Esophagus squamous epithelium (tissue), 4 donors: ENCODE data around the gene ZAP70.

Experiments
- POLR2A ChIP-seq, 4 donors: fragments of 450-650 bp; IDR thresholded peaks; one replicate each; pipeline ENCODE4 v1.6.1; 2017; ENCODE audit warnings: antibody characterized with exemption in 4 of 4, mild to moderate bottlenecking in 4 of 4, moderate library complexity in 3 of 4
- TF ChIP-seq, protein P1 (sequence below), 6 experiments: fragments of 450-650 bp in 4 of 6; fragments of 200-600 bp in 2 of 6; sonication (generic) in 2 of 6; IDR thresholded peaks; one replicate each; pipeline ENCODE4 v1.5.1; 2016 to 2019; ENCODE audit warnings: antibody characterized with exemption in 6 of 6, mild to moderate bottlenecking in 4 of 6, moderate library complexity in 4 of 6

- TF ChIP-seq, protein P1, sequence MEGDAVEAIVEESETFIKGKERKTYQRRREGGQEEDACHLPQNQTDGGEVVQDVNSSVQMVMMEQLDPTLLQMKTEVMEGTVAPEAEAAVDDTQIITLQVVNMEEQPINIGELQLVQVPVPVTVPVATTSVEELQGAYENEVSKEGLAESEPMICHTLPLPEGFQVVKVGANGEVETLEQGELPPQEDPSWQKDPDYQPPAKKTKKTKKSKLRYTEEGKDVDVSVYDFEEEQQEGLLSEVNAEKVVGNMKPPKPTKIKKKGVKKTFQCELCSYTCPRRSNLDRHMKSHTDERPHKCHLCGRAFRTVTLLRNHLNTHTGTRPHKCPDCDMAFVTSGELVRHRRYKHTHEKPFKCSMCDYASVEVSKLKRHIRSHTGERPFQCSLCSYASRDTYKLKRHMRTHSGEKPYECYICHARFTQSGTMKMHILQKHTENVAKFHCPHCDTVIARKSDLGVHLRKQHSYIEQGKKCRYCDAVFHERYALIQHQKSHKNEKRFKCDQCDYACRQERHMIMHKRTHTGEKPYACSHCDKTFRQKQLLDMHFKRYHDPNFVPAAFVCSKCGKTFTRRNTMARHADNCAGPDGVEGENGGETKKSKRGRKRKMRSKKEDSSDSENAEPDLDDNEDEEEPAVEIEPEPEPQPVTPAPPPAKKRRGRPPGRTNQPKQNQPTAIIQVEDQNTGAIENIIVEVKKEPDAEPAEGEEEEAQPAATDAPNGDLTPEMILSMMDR (IDR thresholded peaks at IDR 0.05): no peak
- TF ChIP-seq POLR2A (IDR thresholded peaks at IDR 0.05): no peak
These were observed 7.4 kb downstream of the ZAP70 start for GRCh38 chr2:97720746-97721145.
